ENCODE data around the gene RSL1D1. TPM values are rescaled to one million over a fixed set of nuclear protein-coding genes. Genes with fewer than 3 reads are reported as not detected.
"Not testable (repeated sequence)": the region's sequence is repeated elsewhere in the genome, so short reads cannot be mapped to it uniquely, and the experiment has no call there.

Gene RSL1D1
- total RNA-seq, 1 experiment from 2014 or later, result 432 TPM

DNA sequence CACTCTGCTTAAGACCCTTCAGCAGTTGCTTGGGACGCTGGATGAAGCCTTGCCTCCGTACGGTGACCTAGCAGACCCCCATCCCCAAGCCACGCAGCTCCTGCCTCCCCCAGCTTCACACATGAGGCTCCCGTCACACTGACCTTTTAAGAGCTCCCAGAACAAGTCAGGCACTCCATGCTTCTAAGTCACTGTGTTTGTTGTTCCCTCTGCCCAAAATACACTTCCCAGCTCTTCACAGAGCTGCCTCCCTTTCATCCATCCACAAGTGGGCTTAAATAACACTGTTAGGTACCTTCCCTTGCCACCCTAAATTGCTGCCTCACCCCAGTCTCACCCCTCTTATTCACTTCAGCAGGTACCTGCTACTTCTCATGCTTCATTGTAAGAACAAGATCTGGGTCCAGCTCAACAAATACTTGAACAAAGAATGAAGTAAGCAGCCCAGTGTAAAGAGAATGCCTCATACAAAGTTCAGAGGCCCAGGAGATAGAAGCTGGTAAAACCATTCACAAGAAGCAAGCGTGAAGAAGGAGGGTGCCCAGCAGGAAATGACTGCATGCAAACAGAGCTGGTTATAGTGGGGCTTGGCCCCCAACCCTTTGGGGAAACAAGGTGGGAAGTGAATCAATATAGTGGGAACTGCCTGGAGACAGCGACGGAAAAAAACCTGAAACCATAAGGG, 60.1 kb downstream of the RSL1D1 start:
- in situ Hi-C loops (cut with HindIII; ENCODE audit: low pct_unique_long_range_greater_than_20kb, low sequenced_read_pairs), result no loop called here
- no peak for DNase-seq (ENCODE audit: low read depth, low spot score)

DNA sequence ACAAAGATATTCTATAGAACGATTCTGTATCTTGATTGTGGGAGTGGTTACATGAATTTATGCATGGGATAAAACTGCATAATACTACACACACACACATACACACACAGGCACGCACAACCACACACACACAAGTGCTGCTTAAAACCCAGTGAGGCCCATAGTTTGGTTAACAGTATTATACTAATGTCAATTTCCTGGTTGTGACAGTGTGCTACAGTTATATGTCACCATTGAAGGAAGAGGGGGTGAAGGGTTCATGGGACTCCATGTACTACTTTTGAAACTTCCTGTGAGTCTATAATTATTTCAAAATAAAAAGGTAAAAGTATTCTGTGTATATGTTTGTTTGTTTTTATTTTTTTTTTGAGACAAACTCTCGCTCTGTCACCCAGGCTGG, 62.4 kb downstream of the RSL1D1 start:
- in situ Hi-C loops (cut with HindIII; ENCODE audit: low pct_unique_long_range_greater_than_20kb, low sequenced_read_pairs), result no loop called here
- no peak for DNase-seq (ENCODE audit: low read depth, low spot score)

DNA sequence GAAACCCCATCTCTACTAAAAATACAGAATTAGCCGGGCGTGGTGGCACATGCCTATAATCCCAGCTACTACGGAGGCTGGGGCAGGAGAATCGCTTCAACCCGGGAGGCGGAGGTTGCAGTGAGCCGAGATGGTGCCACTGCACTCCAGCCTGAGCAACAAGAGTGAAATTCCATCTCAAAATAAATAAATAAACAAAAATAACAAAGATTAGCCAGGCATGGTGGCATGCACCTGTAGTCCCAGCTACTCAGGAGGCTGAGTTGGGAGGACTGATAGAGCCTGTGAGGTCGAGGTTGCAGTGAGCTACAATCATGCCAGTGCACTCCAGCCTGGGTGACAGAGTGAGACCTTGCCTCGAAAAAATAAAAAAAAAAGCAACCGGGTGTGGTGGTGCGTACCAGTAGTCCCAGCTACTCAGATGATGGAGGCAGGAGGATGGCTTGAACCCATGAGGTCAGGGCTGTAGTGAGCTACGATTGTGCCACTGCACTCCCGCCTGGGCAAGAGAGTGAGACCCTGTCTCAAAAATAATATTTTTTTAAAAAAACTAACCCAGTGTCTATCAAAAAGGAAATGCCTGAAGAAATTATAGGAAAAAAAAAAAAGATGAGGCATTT, 66.3 kb downstream of the RSL1D1 start:
- in situ Hi-C loops (cut with HindIII; ENCODE audit: low pct_unique_long_range_greater_than_20kb, low sequenced_read_pairs); DNase-seq (ENCODE audit: low read depth, low spot score): not testable (repeated sequence)

GRCh38 chr16:11784381-11784780, 67.0 kb downstream of the RSL1D1 start:
- in situ Hi-C loops (cut with HindIII; ENCODE audit: low pct_unique_long_range_greater_than_20kb, low sequenced_read_pairs); DNase-seq (ENCODE audit: low read depth, low spot score): not testable (repeated sequence)

DNA sequence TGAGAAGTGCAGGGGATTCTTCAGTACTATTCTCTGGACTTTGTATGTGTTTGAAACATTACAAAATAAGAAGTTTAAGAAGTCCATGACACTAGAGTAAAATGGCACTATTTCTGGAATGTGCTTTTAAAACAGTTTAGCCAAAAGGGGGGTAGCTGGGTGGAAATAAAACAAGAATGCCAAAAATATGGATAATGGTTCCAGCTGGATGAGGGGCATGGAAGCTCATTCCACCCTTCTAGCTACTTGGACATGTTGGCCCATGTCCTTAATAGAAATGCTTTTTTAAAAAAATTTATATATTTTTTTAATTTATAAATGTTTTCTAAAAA, 67.3 kb downstream of the RSL1D1 start:
- no peak for DNase-seq (ENCODE audit: low read depth, low spot score)
- in situ Hi-C loops (cut with HindIII; ENCODE audit: low pct_unique_long_range_greater_than_20kb, low sequenced_read_pairs), result no loop called here

Other genes starting within 250 kb of the RSL1D1 start
- 22.0 and 23.7 TPM in 2 replicates for gene SNN, start 183.1 kb downstream of the RSL1D1 start, total RNA-seq (2014; rRNA removed; shearing (Covaris generic))
- gene TXNDC11, start 108.7 kb downstream of the RSL1D1 start, total RNA-seq (2014; rRNA removed; shearing (Covaris generic)), result 27.5 and 32.5 TPM in 2 replicates
- 54.7 and 62.0 TPM in 2 replicates for gene ZC3H7A, start 54.3 kb downstream of the RSL1D1 start, total RNA-seq (2014; rRNA removed; shearing (Covaris generic))
- 47.3 and 55.6 TPM in 2 replicates for gene GSPT1, start 64.4 kb upstream of the RSL1D1 start, total RNA-seq (2014; rRNA removed; shearing (Covaris generic))
- gene NPIPB2, start 90.5 kb upstream of the RSL1D1 start, total RNA-seq (2014; rRNA removed; shearing (Covaris generic)), result 0.61 and 1.2 TPM in 2 replicates
- not detected in 2 replicates for gene TNFRSF17, start 113.7 kb upstream of the RSL1D1 start, total RNA-seq (2014; rRNA removed; shearing (Covaris generic))
- 7.2 and 7.7 TPM in 2 replicates for gene SNX29, start 125.2 kb upstream of the RSL1D1 start, total RNA-seq (2014; rRNA removed; shearing (Covaris generic))